H1 (cell line): Measurements from ENCODE around the gene SPANXN1. TPM values are rescaled to one million over a fixed set of nuclear protein-coding genes. Genes with fewer than 3 reads are reported as not detected.

Experiments
- CTCF ChIA-PET: fragments of 300-600 bp; sonication (Branson Sonifier 250); formaldehyde crosslinking; loops from one replicate; lab custom pipeline; 2021; ENCODE audit not compliant: partially characterized antibody; lab: Charles Lee
- POLR2A ChIA-PET: fragments of 300-600 bp; sonication (Branson Sonifier 250); formaldehyde crosslinking; loops from one replicate; lab custom pipeline; 2021; ENCODE audit warnings: inconsistent platforms; ENCODE audit not compliant: partially characterized antibody; lab: Charles Lee
- DNase-seq, 2 experiments: peaks; one replicate each; pipeline versions ENCODE4 v3.0.0 to v3.0.0-alpha.2; 2010 to 2022; ENCODE audit warnings: low spot score in 2 of 2, low read depth in 1 of 2, mixed read lengths in 1 of 2
- FAIRE-seq: peaks from 2 replicates; lab custom pipeline; 2011; peaks lifted over from hg19 to GRCh38; lab: Jason Lieb, UNC
- H2AFZ ChIP-seq: 2 replicates; pipeline ENCODE4 v1.8.1; 2012; ENCODE audit warnings: low read length, inconsistent platforms
- H2AK5ac ChIP-seq: 2 replicates; pipeline ENCODE4 v1.6.1; 2013; ENCODE audit warnings: low read depth, low read length
- H2BK120ac ChIP-seq: replicated peaks from 2 replicates; pipeline ENCODE3; 2013; ENCODE audit warnings: low read depth, low read length, inconsistent platforms
- H2BK12ac ChIP-seq: 2 replicates; pipeline ENCODE4 v1.6.1; 2013; ENCODE audit warnings: low read depth, low read length
- H2BK15ac ChIP-seq: 2 replicates; pipeline ENCODE4 v1.6.1; 2013; ENCODE audit warnings: low read length
- H2BK20ac ChIP-seq: 2 replicates; pipeline ENCODE4 v1.6.1; 2013; ENCODE audit warnings: low read length
- H2BK5ac ChIP-seq: 2 replicates; pipeline ENCODE4 v1.6.1; 2013; ENCODE audit warnings: low read depth, low read length
- H3K14ac ChIP-seq: 2 replicates; pipeline ENCODE4 v1.6.1; 2013; ENCODE audit warnings: inconsistent platforms; ENCODE audit not compliant: insufficient read length
- H3K18ac ChIP-seq: 2 replicates; pipeline ENCODE4 v1.6.1; 2013; ENCODE audit warnings: low read length; ENCODE audit errors: extremely low read depth
- H3K23ac ChIP-seq: 2 replicates; pipeline ENCODE4 v1.6.1; 2013; ENCODE audit warnings: inconsistent platforms; ENCODE audit not compliant: insufficient read length
- H3K23me2 ChIP-seq: 2 replicates; pipeline ENCODE4 v1.6.1; 2013; ENCODE audit warnings: low read depth, low read length
- H3K27ac ChIP-seq: 2 replicates; pipeline ENCODE4 v1.6.1; 2011; ENCODE audit warnings: low read depth, low read length, inconsistent platforms
- H3K27me3 ChIP-seq, 4 experiments: replicated peaks in 1 of 4; 1 replicate in 1 of 4; 2 replicates in 3 of 4; pipeline versions ENCODE4 v1.6.1 to v1.8.1; 2011 to 2013; ENCODE audit warnings: low read length in 3 of 4, mild to moderate bottlenecking in 3 of 4, inconsistent platforms in 2 of 4, mixed read lengths in 2 of 4, moderate library complexity in 1 of 4; ENCODE audit not compliant: control insufficient read depth in 3 of 4, insufficient read depth in 3 of 4; ENCODE audit errors: extremely low read depth in 1 of 4
- H3K36me3 ChIP-seq, 4 experiments: 2 replicates each; pipeline versions ENCODE4 v1.6.1 to v1.8.1; 2011 to 2013; ENCODE audit warnings: mild to moderate bottlenecking in 4 of 4, low read length in 3 of 4, moderate library complexity in 2 of 4, control low read depth in 1 of 4, inconsistent platforms in 1 of 4; ENCODE audit not compliant: insufficient read depth in 4 of 4, control insufficient read depth in 2 of 4
- H3K4ac ChIP-seq: replicated peaks from 2 replicates; pipeline ENCODE3; 2013; ENCODE audit warnings: low read length, low read depth, mixed read lengths, inconsistent platforms; ENCODE audit not compliant: insufficient read length
- H3K4me1 ChIP-seq, 4 experiments: replicated peaks in 1 of 4; 1 replicate in 1 of 4; 2 replicates in 3 of 4; pipeline versions ENCODE4 v1.6.1 to v1.8.1; 2011 to 2013; ENCODE audit warnings: low read length in 3 of 4, inconsistent platforms in 2 of 4, mixed read lengths in 1 of 4; ENCODE audit not compliant: insufficient read depth in 4 of 4, control insufficient read depth in 3 of 4
- H3K4me2 ChIP-seq, 2 experiments: 2 replicates each; pipeline versions ENCODE4 v1.6.1 to v1.8.1; 2011 to 2013; ENCODE audit warnings: low read depth in 2 of 2, low read length in 2 of 2, control low read depth in 1 of 2, inconsistent platforms in 1 of 2, mild to moderate bottlenecking in 1 of 2; ENCODE audit not compliant: insufficient read depth in 1 of 2
- H3K4me3 ChIP-seq, 4 experiments: fragments of 200-600, 300-600 bp in 1 of 4; sonication (generic), shearing (Covaris generic), sonication (Bioruptor Twin) in 1 of 4; 2 replicates each; pipeline versions ENCODE4 v1.5.1 to v1.8.1; 2011 to 2016; ENCODE audit warnings: low read length in 4 of 4, low read depth in 3 of 4, control low read depth in 2 of 4, inconsistent platforms in 2 of 4, mild to moderate bottlenecking in 2 of 4, mixed read lengths in 1 of 4, moderate library complexity in 1 of 4; ENCODE audit not compliant: insufficient read depth in 2 of 4; ENCODE audit errors: extremely low read depth in 1 of 4
- H3K56ac ChIP-seq: replicated peaks from 2 replicates; pipeline ENCODE3; 2013; ENCODE audit warnings: low read depth, mild to moderate bottlenecking, mixed read lengths, low read length, inconsistent platforms; ENCODE audit not compliant: insufficient read length
- H3K79me1 ChIP-seq: 2 replicates; pipeline ENCODE4 v1.6.1; 2013; ENCODE audit warnings: low read depth, low read length, control low read depth
- H3K79me2 ChIP-seq, 2 experiments: 2 replicates each; pipeline versions ENCODE4 v1.6.1 to v1.8.1; 2012 to 2013; ENCODE audit warnings: low read length in 2 of 2, mild to moderate bottlenecking in 2 of 2, inconsistent platforms in 1 of 2; ENCODE audit not compliant: insufficient read depth in 2 of 2, control insufficient read depth in 1 of 2
- H3K9ac ChIP-seq, 4 experiments: replicated peaks in 1 of 4; 1 replicate in 1 of 4; 2 replicates in 3 of 4; pipeline versions ENCODE4 v1.6.1 to v1.8.1; 2011 to 2013; ENCODE audit warnings: low read depth in 3 of 4, low read length in 3 of 4, control low read depth in 2 of 4, mild to moderate bottlenecking in 2 of 4, moderate library complexity in 2 of 4, inconsistent platforms in 1 of 4; ENCODE audit errors: extremely low read depth in 1 of 4
- H3K9me3 ChIP-seq, 2 experiments: 2 replicates each; pipeline versions ENCODE4 v1.6.1 to v1.8.1; 2012 to 2013; ENCODE audit warnings: mild to moderate bottlenecking in 2 of 2, moderate library complexity in 2 of 2, control low read depth in 1 of 2, inconsistent platforms in 1 of 2, low read depth in 1 of 2, low read length in 1 of 2, mixed read lengths in 1 of 2; ENCODE audit not compliant: insufficient read depth in 2 of 2
- H4K20me1 ChIP-seq, 2 experiments: replicated peaks in 1 of 2; 2 replicates each; pipeline versions ENCODE3 to v1.8.1; 2011 to 2013; ENCODE audit warnings: inconsistent platforms in 2 of 2, low read length in 2 of 2, mild to moderate bottlenecking in 1 of 2; ENCODE audit not compliant: insufficient read depth in 2 of 2, control insufficient read depth in 1 of 2
- H4K5ac ChIP-seq: 2 replicates; pipeline ENCODE4 v1.6.1; 2013; ENCODE audit warnings: low read length, low read depth, mixed read lengths, inconsistent platforms; ENCODE audit not compliant: insufficient read length
- H4K8ac ChIP-seq: 2 replicates; pipeline ENCODE4 v1.8.0; 2013; ENCODE audit warnings: mild to moderate bottlenecking, moderate library complexity, low read length, inconsistent platforms; ENCODE audit not compliant: insufficient read depth; ENCODE audit errors: extremely low read depth
- H4K91ac ChIP-seq: replicated peaks from 2 replicates; pipeline ENCODE3; 2013; ENCODE audit warnings: low read length, mixed read lengths, inconsistent platforms; ENCODE audit not compliant: insufficient read length
- BRCA1 ChIP-seq: IDR thresholded peaks from 2 replicates; pipeline ENCODE4 v1.6.1; 2012; ENCODE audit warnings: low read depth, low read length, improper control_type of control experiment
- E2F6 ChIP-seq: IDR thresholded peaks from 2 replicates; pipeline ENCODE4 v1.6.1; 2012; ENCODE audit warnings: inconsistent platforms
- EGR1 ChIP-seq: IDR thresholded peaks from 2 replicates; pipeline ENCODE4 v1.6.1; 2011; ENCODE audit warnings: low read depth, low read length, borderline replicate concordance
- GABPA ChIP-seq: IDR thresholded peaks from 2 replicates; pipeline ENCODE4 v1.6.1; 2011; ENCODE audit warnings: mild to moderate bottlenecking, low read length, moderate library complexity, borderline replicate concordance; ENCODE audit not compliant: insufficient read depth
- POU5F1 ChIP-seq: IDR thresholded peaks from 2 replicates; pipeline ENCODE4 v1.6.1; 2011; ENCODE audit warnings: low read depth, mild to moderate bottlenecking, low read length, moderate library complexity
- SP4 ChIP-seq: IDR thresholded peaks from 2 replicates; pipeline ENCODE4 v1.6.1; 2012; ENCODE audit warnings: low read length, inconsistent platforms
- YY1 ChIP-seq: IDR thresholded peaks from 2 replicates; pipeline ENCODE4 v1.6.1; 2011; ENCODE audit warnings: low read depth, mild to moderate bottlenecking, low read length
- WGBS, 2 experiments: shearing (Covaris generic) in 1 of 2; methylation state at CpG; one replicate each; pipeline versions ENCODE4 v1.1.6 to v1.1.7; 2013 to 2015; ENCODE audit warnings: low lambda C conversion rate in 2 of 2, mixed read lengths in 2 of 2, inconsistent platforms in 1 of 2, low coverage in 1 of 2, missing lambda C conversion rate in 1 of 2; ENCODE audit not compliant: insufficient replicate concordance in 2 of 2, insufficient coverage in 1 of 2, insufficient read length in 1 of 2; ENCODE audit errors: extremely low coverage in 1 of 2, missing lambda C conversion rate in 1 of 2; 5-methylcytosine and 5-hydroxymethylcytosine counted together
- polyA plus RNA-seq, 7 experiments: library from polyadenylated mRNA; depleted of rRNA in 3 of 7; stranded (reverse) in 5 of 7; unstranded in 2 of 7; fragments of >200 nt in 5 of 7; fragments of 200-250 nt in 2 of 7; gene quantifications; 1 replicate in 5 of 7; 2 replicates in 1 of 7; 4 replicates in 1 of 7; pipeline versions ENCODE4 v1.2.1 to v1.2.3, GENCODE V29; 2011 to 2013; ENCODE audit warnings: missing spikeins in 2 of 7, mixed read lengths in 2 of 7
- total RNA-seq: library from RNA; stranded (reverse); fragmentation: NEBNext Ultra II Directional; extraction: Animal tissue kit (Norgen Biotek cat#: 25700); gene quantifications from 2 replicates; pipeline ENCODE4 v1.2.1, GENCODE V29; 2021

The SPANXN1 gene
- total and polyA plus RNA-seq, 2 of the 8 experiments (the other 6 are each of a cell fraction or from before 2014, with no cell fraction given): not detected

- FAIRE-seq (no peak), DNase-seq (no peak)
- H2AFZ ChIP-seq: no peak overlapping the region
- H3K9ac ChIP-seq: no peak overlapping the region
- ChIA-PET CTCF (no interaction called here), POLR2A (no interaction called here)
- no peaks in the 10 kb centered on the region for H3K27me3 ChIP-seq
- no peak overlapping the region for H3K18ac ChIP-seq
- H3K23me2 ChIP-seq: no peaks in the 10 kb centered on the region
- H2BK12ac ChIP-seq: no peak overlapping the region
- no peak overlapping the region for H3K23ac ChIP-seq
- no peak overlapping the region for H3K4ac ChIP-seq
- H3K36me3 ChIP-seq: no peaks in the 10 kb centered on the region
- H3K4me3 ChIP-seq: no peak overlapping the region
- H3K4me1 ChIP-seq: no peaks in the 10 kb centered on the region
- H3K9me3 ChIP-seq: no peaks in the 10 kb centered on the region
- H2BK15ac ChIP-seq: no peak overlapping the region
- H4K20me1 ChIP-seq: no peaks in the 10 kb centered on the region
- no peak overlapping the region for H2AK5ac ChIP-seq
- TF ChIP-seq BRCA1 (no peak), POU5F1 (no peak), E2F6 (no peak), GABPA (no peak), EGR1 (no peak), YY1 (no peak), SP4 (no peak)
- no peaks in the 10 kb centered on the region for H3K79me1 ChIP-seq
- H2BK120ac ChIP-seq: no peak overlapping the region
- H2BK5ac ChIP-seq: no peak overlapping the region
- H2BK20ac ChIP-seq: no peak overlapping the region
- H4K91ac ChIP-seq: no peak overlapping the region
- WGBS, 2 experiments: 88% methylated on average over 3 of the region's 3 CpGs; no CpG with 5 or more reads in 1 of the 2 experiments
- no peak overlapping the region for H3K14ac ChIP-seq
- no peak overlapping the region for H3K27ac ChIP-seq
- H3K79me2 ChIP-seq: no peaks in the 10 kb centered on the region
- no peak overlapping the region for H3K4me2 ChIP-seq
- no peak overlapping the region for H3K56ac ChIP-seq
- no peak overlapping the region for H4K8ac ChIP-seq
- H4K5ac ChIP-seq: no peak overlapping the region
Measured at GRCh38 chrX:145199078-145199477, 48.2 kb upstream of the SPANXN1 start.
